GM21423 (cell line): ENCODE results near the gene ZNF737.
"Not testable (repeated sequence)": the region's sequence is repeated elsewhere in the genome, so short reads cannot be mapped to it uniquely, and the experiment has no call there.

ENCODE experiments used
- ATAC-seq: cut with Tn5 transposase; IDR thresholded peaks from one replicate; pipeline ENCODE4 v1.9.1; 2021; ENCODE audit warnings: mild to moderate bottlenecking, moderate library complexity; ENCODE audit not compliant: unreplicated experiment

Gene ZNF737

DNA sequence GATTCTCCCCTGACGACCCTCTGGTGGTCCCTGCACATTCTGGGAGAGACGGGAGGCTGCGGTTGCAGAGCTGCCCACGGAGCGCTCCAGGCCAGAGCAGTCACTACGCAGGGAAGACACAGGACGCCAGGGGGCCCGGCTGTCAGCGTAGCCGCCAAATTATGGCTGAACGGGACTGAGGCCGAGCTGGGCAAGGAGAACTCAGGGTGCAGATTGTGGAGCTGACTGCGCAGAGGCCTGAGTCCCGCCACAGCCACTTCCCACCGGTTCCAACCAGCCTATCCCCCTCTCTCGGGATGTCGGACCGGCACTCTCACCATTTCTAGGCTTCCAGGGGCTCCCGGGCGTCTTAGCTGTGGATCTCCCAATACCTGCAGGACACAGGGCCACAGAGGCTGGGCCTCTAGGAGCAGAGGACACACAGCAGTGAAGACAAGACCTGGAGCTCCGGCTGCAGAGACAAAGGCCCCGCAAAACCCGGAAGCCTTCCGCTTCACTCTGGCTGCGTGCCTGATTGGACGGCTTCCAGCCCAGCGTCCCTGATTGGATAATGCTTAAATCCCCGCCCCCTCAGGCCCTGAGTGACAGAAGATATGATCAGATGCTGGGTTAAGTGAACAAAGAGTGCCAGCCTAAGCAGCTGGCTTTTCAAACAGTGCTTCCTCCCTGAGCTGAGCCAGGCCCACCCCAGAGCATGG is at the start of gene ZNF737:
Gene ZNF737 (minus strand): TSS at position 461 of the 698 bp plus-strand sequence. CDS start 141 bp downstream, at position 320.
- ATAC-seq = peak; percentile 87

DNA sequence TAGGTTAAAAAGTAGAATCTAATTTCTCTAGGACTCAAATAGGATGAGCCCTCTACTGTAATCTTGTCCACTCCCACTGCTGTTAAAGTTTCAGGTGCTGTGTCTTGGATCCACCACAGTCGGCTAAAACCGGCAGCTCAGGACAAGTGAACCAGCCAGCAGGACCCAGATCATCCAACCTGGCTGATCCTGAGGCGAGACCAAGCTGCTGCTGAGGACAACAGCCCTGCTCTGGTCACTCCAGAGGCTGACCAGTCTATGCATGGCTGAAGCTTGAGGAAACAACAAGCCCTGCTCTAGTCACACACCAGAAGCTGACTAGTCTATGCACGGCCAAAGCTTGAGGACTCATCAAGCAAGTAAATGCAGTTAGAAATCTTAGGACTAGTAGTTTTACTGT is 49.4 kb upstream of the ZNF737 start:
- ATAC-seq = not testable (repeated sequence)

DNA sequence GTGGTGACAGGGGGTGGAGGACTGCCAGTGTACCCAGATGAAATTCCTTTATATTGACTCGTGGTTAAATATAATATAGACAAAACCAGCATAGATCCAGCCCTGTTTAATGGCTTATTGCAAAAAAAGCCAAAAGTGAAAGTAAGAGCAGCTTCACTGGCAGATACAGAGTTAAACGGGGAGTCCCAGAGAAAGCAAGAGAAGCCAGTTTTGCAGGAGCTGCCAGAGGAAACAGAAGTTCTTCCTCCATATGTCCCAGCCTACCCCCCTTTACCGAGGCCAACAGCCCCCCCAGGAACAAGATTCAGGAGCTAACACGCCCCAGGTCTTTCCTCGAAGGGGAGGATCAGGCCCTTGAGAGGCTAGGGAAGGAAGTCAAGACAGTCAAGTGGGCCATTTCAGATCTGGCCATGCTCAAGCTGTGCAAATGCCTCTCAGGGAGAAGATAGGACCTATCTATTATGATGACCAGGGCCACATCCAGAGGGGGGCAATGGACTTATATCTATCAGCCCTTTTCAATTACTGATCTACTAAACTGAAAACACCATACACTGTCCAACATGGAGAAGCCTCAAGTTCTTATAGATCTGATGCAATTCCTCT is 47.2 kb upstream of the ZNF737 start:
- no peak for ATAC-seq

DNA sequence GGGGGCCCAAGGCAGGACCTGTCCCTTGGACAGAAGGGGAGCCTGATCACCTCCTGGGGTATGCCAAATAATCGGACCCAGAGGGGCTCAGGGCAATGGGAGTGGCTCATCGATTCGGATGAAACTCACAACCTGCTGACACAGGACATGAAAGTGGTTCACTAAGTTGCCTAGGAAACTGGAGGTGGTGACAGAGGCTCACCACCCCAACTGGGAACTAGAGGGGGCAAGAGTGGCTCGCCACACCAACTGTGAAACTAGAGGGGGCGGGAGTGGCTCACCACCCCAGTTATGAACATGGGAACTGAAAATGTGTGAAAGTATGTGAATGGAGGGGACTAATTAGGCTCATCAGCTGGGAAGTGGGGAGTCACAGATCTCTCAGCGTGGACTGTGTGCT is 46.3 kb upstream of the ZNF737 start:
- ATAC-seq = no peak

DNA sequence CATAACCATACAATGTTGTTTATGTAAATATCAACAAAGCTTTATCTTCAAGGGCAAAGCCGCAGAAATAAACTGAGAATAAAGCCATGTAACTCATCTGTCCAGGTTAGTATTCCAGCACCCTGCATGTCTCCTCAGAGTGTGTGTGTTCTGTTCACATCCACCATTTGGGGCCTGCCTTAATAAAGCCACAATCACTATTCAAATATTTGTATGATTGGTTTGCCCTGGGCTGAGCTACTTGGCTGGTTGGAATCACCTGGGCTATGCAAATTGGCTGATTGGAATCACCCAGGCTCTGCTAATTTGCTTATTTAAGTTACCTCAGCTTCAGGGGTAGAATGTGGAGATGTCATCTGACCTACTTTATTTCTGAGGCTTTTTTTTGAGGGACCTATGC is 42.4 kb upstream of the ZNF737 start:
- ATAC-seq = no peak

DNA sequence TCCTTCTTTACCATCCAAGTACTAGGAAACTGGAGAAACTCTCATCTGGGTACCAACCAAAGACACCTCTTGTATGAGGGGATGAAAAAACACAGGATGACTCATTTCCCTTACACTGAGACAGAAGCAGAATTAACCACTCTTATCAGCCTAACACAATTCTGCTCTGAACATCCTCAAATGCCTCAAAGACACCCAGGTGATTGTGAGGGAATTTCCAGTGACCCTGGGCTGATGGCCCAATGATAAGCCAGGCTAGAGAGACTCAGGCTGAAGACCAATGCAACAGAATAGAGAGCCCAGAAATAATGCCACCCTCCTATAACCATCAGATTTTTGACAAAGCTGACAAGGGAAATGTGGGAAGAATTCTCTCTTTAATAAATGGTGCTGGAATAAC is 7.0 kb downstream of the ZNF737 start:
- ATAC-seq = no peak

DNA sequence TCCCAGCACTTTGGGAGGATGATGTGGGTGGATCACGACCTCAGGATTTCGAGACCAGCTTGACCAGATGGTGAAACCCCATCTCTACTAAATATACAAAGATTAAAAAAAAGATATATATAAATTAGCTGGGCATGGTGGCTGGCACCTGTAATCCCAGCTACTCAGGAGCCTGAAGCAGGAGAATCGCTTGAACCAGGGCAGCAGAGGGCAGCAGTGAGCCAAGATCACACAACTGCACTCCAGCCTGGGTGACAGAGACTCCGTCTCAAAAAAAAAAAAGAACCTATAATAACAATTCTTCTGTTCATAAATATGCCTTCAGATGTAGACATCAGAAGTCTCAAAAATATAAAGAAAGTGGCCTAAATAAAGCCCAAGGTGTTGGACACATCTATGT is 7.6 kb downstream of the ZNF737 start:
- ATAC-seq = no peak

DNA sequence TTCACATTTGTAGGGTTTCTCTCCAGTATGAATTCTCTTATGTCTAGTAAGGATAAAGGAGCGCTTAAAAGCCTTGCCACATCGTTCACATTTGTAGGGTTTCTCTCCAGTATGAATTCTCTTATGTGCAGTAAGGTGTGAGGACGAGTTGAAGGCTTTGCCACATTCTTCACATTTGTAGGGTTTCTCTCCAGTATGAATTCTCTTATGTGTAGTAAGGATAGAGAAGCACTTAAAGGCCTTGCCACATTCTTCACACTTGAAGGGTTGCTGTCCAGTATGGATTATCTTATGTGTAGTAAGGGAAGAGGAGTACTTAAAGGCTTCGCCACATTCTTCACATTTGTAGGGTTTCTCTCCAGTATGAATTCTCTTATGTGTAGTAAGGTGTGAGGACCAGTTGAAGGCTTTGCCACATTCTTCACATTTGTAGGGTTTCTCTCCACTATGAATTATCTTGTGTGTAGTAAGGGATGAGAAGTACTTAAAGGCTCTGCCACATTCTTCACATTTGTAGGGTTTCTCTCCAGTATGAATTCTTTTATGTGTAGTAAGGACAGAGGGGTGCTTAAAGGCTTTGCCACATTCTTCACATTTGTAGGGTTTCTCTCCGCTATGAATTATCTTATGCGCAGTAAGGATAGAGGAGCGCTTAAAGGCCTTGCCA is 20.8 kb downstream of the ZNF737 start:
- not testable (repeated sequence) for ATAC-seq

DNA sequence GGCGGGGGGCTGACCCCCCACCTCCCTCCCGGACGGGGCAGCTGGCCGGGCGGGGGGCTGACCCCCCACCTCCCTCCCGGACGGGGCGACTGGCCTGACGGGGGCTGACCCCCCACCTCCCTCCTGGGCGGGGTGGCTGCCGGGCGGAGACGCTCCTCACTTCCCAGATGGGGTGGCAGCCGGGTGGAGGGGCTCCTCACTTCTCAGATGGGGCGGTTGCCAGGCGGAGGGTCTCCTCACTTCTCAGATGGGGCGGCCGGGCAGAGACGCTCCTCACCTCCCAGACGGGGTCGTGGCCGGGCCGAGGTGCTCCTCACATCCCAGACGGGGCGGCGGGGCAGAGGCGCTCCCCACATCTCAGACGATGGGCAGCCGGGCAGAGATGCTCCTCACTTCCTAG is 35.3 kb downstream of the ZNF737 start:
- ATAC-seq = not testable (repeated sequence)

DNA sequence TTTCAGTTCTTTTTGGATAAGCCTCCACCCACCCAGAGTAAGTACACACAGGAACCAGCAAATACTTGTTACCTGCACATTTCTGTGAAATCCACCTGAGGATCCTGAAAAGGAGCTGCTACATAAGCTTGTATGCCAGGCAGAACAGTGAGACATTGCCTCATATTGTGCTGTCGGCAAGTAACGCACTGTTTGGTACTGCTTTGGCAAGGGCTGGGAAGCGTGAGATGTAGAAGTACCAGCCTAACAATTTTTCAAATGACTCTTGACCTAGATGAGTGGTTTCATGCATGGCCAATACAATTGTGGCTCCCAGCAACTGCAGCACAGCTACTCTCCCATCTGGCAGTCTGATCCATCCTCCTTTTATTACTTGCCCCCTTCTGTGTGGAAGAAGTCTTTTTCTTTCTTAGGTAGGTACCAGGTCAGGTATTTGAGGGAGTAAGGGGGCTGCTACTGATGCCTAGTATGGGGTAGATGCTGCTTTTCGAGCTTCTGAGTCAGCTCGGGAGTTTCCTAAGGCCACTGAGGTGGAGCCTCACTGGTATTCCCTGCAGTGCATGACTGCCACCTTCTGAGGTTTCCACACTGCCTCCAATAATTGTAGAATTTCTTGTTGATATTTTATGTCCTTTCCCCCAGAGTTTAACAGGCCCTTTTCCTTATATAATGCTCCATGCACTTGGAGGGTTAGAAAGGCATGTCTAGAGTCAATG is 52.2 kb downstream of the ZNF737 start:
- ATAC-seq = no peak

DNA sequence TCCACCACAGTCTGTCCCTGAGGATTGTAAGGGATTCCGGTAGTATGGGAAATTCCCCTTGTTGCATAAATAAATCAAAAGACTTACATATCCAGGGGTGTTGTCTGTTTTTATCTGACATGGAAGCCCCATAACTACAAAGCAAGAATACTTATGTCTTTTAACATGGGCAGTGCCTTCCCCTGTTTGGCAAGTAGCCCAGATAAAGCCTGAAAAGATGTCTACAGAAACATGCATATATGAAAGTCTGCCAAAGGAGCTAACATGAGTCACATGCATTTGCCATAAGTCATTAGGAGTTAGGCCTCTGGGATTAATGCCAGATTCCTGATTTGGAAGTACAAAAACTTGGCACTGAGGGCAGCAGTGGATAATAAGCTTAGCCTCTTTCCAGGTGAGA is 62.1 kb downstream of the ZNF737 start:
- ATAC-seq = no peak
